ENCODE data around the gene SLC5A2. TPM values are rescaled to one million over a fixed set of nuclear protein-coding genes. Genes with fewer than 3 reads are reported as not detected.

SLC5A2 gene
- total RNA-seq, 3 donors from 2014 or later: not detected

DNA sequence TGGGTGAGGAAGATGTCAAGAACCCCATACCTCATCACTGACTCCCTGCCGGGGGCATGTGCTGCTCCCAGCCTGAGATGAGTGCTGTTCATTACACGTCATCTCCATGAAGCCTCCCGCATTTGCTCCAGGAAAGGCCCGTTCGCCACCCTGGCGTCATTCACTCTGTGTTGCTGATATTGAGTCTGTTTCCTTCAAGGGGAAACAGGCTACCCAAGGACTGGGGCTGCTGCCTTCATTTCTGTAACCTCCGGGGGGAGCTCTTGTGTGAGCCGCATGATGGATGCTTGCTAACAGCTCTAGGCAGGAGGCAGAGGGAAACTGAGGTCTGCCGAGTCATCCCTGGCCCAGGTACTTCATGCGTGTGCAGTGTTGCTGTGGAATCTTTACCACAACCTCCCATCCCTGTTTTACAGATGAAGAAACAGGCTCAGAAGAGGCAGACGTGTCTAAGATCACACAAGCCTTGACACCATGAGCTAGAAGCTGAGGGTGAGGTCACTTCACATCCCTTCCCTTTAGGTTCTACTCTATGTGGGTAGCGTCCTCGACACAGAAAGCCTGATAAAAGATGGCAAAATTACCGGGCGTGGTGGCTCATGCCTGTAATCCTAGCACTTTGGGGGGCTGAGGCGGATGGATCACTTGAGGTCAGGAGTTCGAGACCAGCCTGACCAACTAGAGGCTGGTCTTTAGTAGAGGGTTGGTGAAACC is 27.2 kb upstream of the SLC5A2 start:
- ATAC-seq: no peak
- no peaks in the 10 kb centered on the region for H3K9me3 Mint-ChIP-seq
- H3K36me3 Mint-ChIP-seq (ENCODE audit: insufficient read depth): peaks cover 2% of the 10 kb centered on the region
- H3K27me3 Mint-ChIP-seq (ENCODE audit: low read depth): no peaks in the 10 kb centered on the region
- no peak for DNase-seq
- H3K4me3 Mint-ChIP-seq: peak overlapping the region; percentile 25
- peaks cover 49% of the 10 kb centered on the region for H3K4me1 Mint-ChIP-seq (ENCODE audit: low read depth)

DNA sequence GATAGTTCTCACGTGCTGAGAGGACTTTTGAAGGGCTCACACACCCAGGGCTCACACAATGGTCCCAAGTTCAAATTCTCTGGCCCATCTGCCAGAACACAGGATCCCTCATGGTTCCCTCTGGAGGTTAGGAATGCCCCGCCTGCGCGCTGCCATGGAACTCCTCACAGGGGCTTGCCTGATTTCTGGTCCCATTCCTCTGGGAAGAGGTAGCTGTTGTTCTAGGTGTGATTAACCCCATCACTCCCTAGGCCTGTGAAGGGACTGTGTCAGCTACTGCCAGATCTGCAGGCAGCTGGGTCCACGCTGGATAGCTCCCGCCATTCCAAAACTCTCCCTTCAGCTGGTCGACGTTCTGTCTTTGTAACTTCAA is 25.9 kb upstream of the SLC5A2 start:
- Mint-ChIP-seq H3K4me3 (peak overlapping the region; percentile 87), H3K36me3 (ENCODE audit: insufficient read depth) (peaks cover 2% of the 10 kb centered on the region), H3K27me3 (ENCODE audit: low read depth) (no peaks in the 10 kb centered on the region), H3K9me3 (no peaks in the 10 kb centered on the region), H3K4me1 (ENCODE audit: low read depth) (peaks cover 49% of the 10 kb centered on the region)
- no peak for ATAC-seq
- DNase-seq: no peak

DNA sequence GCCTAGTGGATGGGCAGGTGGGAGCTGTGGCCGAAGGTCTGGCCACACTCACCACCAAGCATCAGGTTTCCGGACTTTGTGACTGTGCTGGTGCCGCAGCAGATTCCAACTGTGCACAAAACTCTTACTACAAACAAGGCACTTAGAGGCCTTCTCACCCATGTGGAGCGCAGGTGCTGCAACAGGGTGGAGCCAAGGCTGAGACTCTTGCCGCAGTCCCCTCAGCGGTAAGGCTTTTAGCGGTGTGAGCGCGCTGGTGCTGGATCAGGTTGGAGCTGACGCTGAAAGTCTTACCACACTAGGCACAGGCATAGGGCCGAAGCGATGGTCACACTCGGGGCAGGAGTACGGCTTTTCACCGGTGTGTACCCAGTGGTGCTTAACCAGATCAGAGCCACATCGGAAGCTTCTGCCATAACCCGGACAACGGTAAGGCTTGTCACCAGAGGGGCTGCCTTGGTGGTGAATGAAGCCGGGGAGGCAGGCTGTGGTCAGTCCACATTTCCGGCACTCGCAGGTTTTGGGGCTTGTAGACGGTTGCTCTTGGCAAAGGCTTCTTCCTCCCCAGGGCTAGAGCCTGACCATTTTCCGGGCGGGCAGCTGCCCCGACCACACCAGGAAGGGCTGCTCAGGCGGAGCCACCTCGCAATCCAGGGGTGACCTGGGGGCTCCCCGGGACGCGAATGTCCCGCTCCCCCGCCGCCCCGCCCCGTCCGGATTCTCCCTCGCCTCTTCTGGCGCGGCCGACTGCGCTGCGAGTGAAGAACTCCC is 24.7 kb upstream of the SLC5A2 start:
- DNase-seq (peak; percentile 42), ATAC-seq (no peak)
- H3K4me3 Mint-ChIP-seq: peak overlapping the region; percentile 87
- peaks cover 7% of the 10 kb centered on the region for H3K36me3 Mint-ChIP-seq (ENCODE audit: insufficient read depth)
- H3K27me3 Mint-ChIP-seq (ENCODE audit: low read depth): no peaks in the 10 kb centered on the region
- H3K4me1 Mint-ChIP-seq (ENCODE audit: low read depth): peaks cover 45% of the 10 kb centered on the region
- H3K9me3 Mint-ChIP-seq: no peaks in the 10 kb centered on the region

DNA sequence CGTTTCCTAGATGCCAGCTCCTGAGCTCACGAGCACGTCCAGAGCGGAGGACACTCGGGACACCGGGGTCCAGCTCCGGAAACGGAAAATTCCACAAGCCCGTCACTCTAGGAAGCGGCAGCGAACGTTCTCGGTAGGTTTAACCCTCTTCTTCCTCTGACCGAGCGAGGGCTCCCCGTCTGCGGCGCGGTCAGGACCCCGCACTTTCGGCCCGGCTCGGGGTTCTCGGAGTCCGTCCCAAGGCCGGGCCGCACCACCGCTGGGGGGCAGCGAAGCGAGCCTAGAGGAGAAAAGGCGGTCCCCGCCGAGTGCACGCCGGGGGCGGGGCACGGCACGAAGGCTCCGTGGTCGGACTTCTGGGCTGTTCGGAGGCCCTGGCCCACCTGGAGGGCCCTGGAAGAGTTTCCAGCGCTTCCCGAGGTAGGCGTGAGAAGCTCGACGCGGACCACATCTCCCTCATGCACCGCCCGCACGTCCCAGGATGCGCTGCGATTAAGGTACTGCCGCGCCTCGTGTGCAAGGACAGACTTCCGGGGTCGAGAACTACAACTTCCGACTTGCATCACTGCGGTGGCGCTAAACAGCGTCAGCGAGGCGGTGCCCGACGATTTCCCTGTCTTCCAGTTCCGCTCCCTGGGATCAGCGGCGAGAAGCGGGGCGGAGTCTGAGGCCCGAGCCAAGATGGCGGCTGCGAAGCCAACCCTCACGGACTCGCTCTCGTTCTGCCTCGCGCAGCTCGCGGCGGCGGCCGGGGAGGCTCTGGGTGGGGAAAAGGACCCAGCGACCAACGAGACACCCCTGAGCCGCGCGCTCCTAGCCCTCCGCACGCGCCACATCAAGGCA is 23.9 kb upstream of the SLC5A2 start, which contains the start of gene ARMC5:
TSS of gene ARMC5 (plus strand) at position 658 of the 843 bp plus-strand sequence. CDS start at position 682, 24 bp downstream.
- H3K9me3 Mint-ChIP-seq: no peaks in the 10 kb centered on the region

DNA sequence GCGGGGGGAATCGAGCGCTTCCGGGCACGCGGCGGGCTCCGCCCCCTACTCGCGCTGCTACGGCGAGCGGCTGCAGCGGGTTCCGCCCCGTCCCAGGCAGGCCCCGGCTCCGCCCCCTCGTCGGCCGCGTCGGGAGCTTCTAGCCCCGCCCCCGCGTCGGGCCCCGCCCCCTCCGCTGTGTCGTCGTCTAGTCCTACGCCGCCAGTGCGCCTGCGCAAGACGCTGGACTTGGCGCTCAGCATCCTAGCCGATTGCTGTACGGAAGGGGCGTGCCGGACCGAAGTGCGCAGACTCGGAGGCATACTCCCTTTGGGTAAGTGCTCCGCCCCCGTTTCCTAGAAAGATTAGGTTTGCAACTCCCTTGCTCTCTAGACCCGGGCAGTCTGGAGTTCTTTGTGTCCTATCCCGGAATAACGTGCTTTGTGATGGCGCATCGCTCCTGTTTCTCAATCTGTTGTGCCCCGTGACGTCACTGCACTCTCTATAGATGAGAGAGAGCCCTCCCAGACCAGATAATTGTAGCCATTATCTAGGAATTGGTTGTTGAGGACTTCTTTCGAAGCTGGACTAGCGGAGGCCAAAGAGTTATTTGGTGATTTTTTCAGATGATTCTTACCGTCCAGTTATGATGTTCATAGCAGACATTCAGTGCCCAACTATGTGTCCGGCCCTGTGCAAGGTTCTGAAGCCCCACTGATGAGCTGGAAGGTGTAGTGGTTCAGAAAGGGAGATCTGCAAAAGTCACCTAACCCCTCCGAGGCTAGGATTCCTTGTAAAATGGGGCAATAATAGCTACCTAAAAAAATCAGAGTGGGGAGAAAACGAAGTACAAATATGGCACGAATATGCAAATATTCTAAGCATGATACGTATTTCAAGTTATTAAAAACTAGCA is 23.0 kb upstream of the SLC5A2 start:
- DNase-seq (peak; percentile 100), ATAC-seq (peak; percentile 83 to 84)
- peaks cover 41% of the 10 kb centered on the region for H3K4me1 Mint-ChIP-seq (ENCODE audit: low read depth)
- no peaks in the 10 kb centered on the region for H3K9me3 Mint-ChIP-seq
- H3K27me3 Mint-ChIP-seq (ENCODE audit: low read depth): no peaks in the 10 kb centered on the region
- H3K4me3 Mint-ChIP-seq: peak overlapping the region; percentile 87
- peaks cover 12% of the 10 kb centered on the region for H3K36me3 Mint-ChIP-seq (ENCODE audit: insufficient read depth)

More for the DNA sequence above, 23.9 kb upstream of the SLC5A2 start, which contains the start of gene ARMC5:
- DNase-seq: peak; percentile 96
- H3K4me1 Mint-ChIP-seq (ENCODE audit: low read depth): peaks cover 42% of the 10 kb centered on the region
- no peaks in the 10 kb centered on the region for H3K27me3 Mint-ChIP-seq (ENCODE audit: low read depth)
- peaks cover 10% of the 10 kb centered on the region for H3K36me3 Mint-ChIP-seq (ENCODE audit: insufficient read depth)
- H3K4me3 Mint-ChIP-seq: peak within 1 kb of the TSS; percentile 87
- ATAC-seq: peak; percentile 82 to 85

DNA sequence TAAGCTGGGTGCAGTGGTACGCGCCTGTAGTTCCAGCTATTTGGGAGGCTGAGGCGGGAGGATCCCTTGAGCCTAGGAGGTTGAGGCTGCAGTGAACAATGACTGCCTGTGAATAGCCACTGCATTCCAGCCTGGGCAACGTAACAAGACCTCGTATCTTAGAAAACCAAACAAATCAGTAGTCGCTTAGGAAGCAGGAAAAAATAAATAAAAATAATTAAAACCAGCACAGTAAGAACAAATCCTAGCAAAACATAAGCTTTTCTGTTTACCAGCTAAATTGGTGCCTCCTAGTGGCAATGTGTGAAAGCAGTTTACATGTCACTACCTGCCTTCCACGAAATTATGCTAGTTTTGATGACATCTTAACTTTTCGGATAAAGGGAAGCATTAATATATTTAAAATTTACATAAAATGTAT is 22.3 kb upstream of the SLC5A2 start:
- peaks cover 18% of the 10 kb centered on the region for H3K36me3 Mint-ChIP-seq (ENCODE audit: insufficient read depth)
- ATAC-seq (no peak), DNase-seq (no peak)
- peaks cover 35% of the 10 kb centered on the region for H3K4me1 Mint-ChIP-seq (ENCODE audit: low read depth)
- peak overlapping the region; percentile 78 for H3K4me3 Mint-ChIP-seq
- no peaks in the 10 kb centered on the region for H3K27me3 Mint-ChIP-seq (ENCODE audit: low read depth)
- H3K9me3 Mint-ChIP-seq: no peaks in the 10 kb centered on the region

DNA sequence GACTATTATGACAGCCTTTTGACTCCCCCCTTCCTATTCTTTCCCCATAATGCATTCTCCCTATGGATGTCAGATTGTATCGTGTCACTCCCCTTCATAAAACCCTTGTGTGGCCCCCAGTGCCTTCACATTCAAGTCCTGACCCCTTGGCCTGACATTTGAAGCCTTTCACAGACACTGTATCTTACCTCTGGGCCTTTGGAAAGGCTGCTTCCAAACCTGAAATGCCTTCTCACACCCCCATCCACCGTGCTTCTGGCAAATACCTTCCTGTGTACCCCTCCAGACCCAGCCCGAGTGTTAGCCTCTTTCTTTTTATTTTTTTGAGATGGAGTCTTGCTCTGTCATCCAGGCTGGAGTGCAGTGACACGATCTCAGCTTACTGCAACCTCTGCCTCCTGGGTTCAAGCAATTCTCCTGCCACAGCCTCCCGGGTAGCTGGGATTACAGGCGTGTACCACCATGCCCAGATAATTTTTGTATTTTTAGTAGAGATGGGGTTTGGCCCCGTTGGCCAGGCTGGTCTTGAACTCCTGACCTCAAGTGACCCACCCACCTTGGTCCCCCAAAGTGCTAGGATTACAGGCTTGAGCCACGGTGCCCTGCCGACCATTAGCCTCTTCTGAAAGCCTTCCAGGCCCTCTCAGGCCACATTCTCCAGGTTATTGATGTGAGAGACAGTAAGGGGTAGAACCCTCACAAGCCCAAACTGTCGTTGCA is 21.6 kb upstream of the SLC5A2 start:
- no peaks in the 10 kb centered on the region for H3K9me3 Mint-ChIP-seq
- DNase-seq (no peak), ATAC-seq (no peak)
- no peaks in the 10 kb centered on the region for H3K27me3 Mint-ChIP-seq (ENCODE audit: low read depth)
- H3K36me3 Mint-ChIP-seq (ENCODE audit: insufficient read depth): peaks cover 18% of the 10 kb centered on the region
- peak overlapping the region; percentile 56 for H3K4me3 Mint-ChIP-seq
- peaks cover 29% of the 10 kb centered on the region for H3K4me1 Mint-ChIP-seq (ENCODE audit: low read depth)

DNA sequence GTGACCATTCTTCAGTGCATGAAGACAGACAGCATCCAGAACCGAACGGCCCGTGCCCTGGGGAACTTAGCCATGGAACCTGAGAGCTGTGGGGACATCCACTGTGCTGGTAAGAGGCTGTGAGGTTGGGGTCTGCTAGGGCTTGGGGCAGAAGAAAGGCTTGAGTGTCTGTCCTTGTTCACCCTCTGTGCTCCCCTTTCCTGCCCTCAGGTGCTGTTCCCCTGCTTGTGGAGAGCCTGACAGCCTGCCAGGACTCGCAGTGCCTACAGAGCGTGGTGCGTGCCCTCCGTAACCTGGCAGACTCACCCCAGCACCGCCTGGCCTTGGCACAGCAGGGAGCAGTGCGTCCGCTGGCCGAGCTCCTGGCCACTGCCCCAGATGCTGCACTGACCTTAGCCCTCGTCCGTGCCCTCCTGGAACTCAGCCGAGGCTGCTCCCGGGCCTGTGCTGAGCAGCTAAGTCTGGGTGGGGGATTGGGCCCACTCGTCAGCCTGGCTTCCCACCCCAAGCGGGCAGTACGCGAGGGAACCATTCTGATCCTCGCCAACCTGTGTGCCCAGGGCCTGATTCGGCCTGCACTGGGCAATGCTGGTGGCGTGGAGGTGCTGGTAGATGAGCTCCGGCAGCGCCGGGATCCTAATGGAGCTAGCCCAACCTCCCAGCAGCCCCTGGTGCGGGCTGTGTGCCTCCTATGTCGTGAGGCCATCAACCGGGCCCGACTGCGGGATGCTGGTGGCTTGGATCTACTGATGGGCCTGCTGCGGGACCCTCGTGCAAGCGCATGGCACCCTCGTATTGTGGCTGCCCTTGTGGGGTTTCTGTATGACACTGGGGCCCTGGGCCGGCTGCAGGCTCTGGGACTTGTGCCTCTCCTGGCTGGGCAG is 20.8 kb upstream of the SLC5A2 start:
- DNase-seq: no peak
- Mint-ChIP-seq H3K27me3 (ENCODE audit: low read depth) (no peaks in the 10 kb centered on the region), H3K4me3 (no peak overlapping the region), H3K36me3 (ENCODE audit: insufficient read depth) (peaks cover 23% of the 10 kb centered on the region), H3K9me3 (no peaks in the 10 kb centered on the region), H3K4me1 (ENCODE audit: low read depth) (peaks cover 28% of the 10 kb centered on the region)
- no peak for ATAC-seq

DNA sequence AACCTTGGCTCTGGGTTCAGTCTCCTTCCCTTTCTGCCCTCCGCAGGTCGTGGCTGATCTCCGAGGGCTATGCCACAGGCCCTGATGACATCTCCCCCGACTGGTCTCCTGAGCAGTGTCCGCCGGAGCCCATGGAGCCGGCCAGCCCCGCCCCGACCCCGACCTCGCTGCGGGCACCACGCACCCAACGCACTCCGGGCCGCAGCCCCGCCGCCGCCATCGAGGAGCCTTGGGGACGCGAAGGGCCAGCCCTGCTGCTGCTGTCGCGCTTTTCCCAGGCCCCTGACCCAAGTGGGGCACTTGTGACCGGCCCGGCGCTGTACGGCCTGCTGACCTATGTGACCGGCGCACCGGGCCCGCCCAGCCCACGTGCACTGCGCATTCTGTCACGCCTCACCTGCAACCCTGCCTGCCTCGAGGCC is 18.6 kb upstream of the SLC5A2 start:
- Mint-ChIP-seq H3K27me3 (ENCODE audit: low read depth) (no peaks in the 10 kb centered on the region), H3K9me3 (no peaks in the 10 kb centered on the region), H3K4me3 (no peak overlapping the region), H3K36me3 (ENCODE audit: insufficient read depth) (peaks cover 24% of the 10 kb centered on the region), H3K4me1 (ENCODE audit: low read depth) (peaks cover 23% of the 10 kb centered on the region)
- ATAC-seq (no peak), DNase-seq (no peak)

DNA sequence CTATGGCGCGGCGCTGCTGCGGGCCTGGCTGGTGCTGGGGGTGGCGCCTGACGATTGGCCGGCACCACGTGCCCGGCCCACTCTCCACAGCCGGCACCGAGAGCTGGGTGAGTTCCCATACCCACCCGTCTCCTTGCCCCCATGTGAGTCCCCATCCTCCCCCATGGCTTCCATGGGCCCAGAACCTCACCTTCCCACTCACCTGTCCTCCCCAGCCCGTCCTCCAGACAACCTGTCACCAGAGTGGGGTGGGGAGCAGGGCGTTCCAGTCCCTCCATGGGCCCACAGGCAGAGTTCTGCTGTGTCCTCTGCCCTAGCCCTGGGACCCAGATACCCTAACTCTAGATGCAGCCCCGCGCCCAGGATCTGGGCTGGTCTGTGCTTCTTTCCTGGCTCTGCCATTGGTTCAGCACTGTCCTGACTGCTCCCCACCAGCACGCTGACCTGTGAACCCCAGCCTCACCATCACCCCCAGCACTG is 18.1 kb upstream of the SLC5A2 start:
- H3K4me1 Mint-ChIP-seq (ENCODE audit: low read depth): peaks cover 22% of the 10 kb centered on the region
- H3K27me3 Mint-ChIP-seq (ENCODE audit: low read depth): no peaks in the 10 kb centered on the region
- ATAC-seq (no peak), DNase-seq (no peak)
- H3K36me3 Mint-ChIP-seq (ENCODE audit: insufficient read depth): peaks cover 24% of the 10 kb centered on the region
- no peak overlapping the region for H3K4me3 Mint-ChIP-seq
- no peaks in the 10 kb centered on the region for H3K9me3 Mint-ChIP-seq

DNA sequence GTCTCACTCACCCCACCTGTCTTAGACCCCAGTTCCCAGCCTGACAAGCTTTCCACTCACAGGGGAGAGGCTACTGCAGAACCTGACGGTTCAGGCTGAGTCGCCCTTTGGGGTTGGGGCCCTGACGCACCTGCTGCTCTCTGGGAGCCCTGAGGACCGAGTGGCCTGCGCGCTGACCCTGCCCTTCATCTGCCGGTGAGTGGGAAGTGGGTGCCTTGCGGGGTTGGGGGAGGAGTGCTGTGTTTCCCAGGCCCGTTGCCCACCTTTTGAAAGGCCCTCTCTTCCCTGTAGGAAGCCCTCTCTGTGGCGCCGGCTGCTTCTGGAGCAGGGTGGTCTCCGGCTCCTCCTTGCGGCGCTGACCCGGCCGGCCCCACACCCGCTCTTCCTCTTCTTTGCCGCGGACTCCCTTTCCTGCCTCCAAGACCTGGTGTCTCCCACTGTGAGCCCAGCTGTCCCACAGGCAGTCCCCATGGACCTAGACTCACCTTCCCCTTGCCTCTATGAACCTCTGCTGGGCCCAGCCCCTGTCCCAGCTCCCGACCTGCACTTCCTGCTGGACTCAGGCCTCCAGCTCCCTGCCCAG is 17.0 kb upstream of the SLC5A2 start:
- DNase-seq (no peak), ATAC-seq (no peak)
- no peaks in the 10 kb centered on the region for H3K27me3 Mint-ChIP-seq (ENCODE audit: low read depth)
- H3K4me1 Mint-ChIP-seq (ENCODE audit: low read depth): peaks cover 13% of the 10 kb centered on the region
- no peaks in the 10 kb centered on the region for H3K9me3 Mint-ChIP-seq
- peaks cover 24% of the 10 kb centered on the region for H3K36me3 Mint-ChIP-seq (ENCODE audit: insufficient read depth)
- H3K4me3 Mint-ChIP-seq: no peak overlapping the region

DNA sequence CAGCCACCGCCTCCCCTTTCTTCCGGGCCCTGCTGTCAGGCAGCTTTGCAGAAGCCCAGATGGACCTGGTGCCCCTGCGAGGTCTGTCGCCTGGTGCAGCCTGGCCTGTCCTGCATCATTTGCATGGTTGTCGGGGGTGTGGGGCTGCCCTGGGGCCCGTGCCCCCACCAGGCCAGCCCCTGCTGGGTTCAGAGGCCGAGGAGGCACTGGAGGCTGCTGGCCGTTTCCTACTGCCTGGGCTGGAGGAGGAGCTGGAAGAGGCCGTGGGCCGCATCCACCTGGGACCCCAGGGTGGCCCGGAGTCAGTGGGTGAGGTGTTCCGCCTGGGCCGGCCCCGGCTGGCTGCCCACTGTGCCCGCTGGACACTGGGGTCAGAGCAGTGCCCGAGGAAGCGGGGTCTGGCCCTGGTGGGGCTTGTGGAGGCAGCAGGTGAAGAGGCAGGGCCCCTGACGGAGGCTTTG is 16.5 kb upstream of the SLC5A2 start:
- Mint-ChIP-seq H3K4me1 (ENCODE audit: low read depth) (peaks cover 11% of the 10 kb centered on the region), H3K4me3 (no peak overlapping the region), H3K36me3 (ENCODE audit: insufficient read depth) (peaks cover 24% of the 10 kb centered on the region), H3K27me3 (ENCODE audit: low read depth) (no peaks in the 10 kb centered on the region), H3K9me3 (no peaks in the 10 kb centered on the region)
- ATAC-seq (peak in 1 of 2 donors; percentile 17), DNase-seq (no peak)

Data from activated T-cell treated with anti-CD3 and anti-CD28 coated beads, Interleukin-2, amount 50 U/mL, for 4 hours (primary cell).